GM21717 (cell line): Measurements from ENCODE around the gene AGPS.
A peak's percentile ranks its signal among the peaks of the same experiment; 100 is the strongest.
"Not testable (repeated sequence)": the region's sequence is repeated elsewhere in the genome, so short reads cannot be mapped to it uniquely, and the experiment has no call there.

Source experiments
- ATAC-seq: cut with Tn5 transposase; IDR thresholded peaks from one replicate; pipeline ENCODE4 v1.9.1; 2021; ENCODE audit warnings: mild to moderate bottlenecking, moderate library complexity; ENCODE audit not compliant: unreplicated experiment

The AGPS gene

DNA sequence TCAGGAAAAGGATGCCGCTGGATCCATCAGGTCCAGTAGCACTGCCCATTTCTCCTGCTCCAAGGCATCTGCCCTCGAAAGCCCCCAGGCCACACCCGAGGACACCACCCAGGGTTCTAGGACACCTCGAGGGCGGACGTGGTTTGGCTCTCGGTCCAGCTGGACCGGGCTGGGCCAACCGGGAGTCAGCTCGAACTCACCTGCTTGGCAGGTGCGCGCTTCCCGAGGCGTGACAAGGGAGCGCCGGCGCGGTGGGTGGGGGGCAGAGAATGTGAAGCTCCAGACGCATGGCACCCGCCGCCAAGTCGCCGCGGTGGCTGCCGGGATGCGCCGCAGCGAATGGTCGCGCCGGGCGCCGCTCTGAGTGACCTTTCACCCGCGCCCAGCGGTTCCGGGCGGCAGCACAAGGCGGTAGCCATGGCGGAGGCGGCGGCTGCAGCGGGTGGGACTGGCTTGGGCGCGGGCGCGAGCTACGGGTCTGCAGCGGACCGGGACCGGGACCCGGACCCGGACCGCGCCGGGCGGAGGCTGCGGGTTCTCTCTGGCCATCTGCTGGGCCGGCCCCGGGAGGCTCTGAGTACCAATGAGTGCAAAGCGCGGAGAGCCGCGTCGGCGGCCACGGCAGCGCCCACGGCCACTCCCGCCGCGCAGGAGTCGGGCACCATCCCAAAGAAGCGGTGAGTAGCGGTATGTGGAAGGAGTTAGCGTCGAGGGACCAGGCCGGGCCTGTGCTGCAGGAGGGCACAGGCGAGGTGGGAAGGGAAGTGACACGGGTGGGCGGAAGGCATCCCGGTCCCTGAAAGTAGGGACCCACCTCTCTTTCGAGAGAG is at the start of gene AGPS:
TSS of gene AGPS (plus strand) at position 401 of the 830 bp plus-strand sequence. CDS start at position 418, 17 bp downstream.
- peak; percentile 90 for ATAC-seq

DNA sequence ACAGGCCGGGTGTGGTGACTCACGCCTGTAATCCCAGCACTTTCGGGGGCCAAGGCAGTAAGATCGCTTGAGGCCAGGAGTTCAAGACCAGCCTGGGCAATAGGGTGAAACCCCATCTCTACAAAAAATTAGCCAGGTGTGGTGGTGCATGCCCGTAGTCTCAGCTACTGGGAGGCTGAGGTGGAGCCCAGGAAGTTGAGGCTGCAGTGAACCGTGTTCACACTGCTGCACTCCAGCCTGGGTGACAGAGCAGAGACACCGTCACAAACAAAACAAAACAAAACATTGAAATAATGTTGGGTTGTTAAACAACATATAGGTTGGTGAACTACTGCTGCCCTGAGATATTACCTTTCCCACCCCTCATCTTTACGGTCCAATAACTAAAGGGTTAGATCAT is 48.8 kb upstream of the AGPS start:
- no peak for ATAC-seq

GRCh38 chr2:177344316-177344715 is 48.3 kb upstream of the AGPS start:
- ATAC-seq: no peak

GRCh38 chr2:177346192-177346591 is 46.4 kb upstream of the AGPS start:
- no peak for ATAC-seq

DNA sequence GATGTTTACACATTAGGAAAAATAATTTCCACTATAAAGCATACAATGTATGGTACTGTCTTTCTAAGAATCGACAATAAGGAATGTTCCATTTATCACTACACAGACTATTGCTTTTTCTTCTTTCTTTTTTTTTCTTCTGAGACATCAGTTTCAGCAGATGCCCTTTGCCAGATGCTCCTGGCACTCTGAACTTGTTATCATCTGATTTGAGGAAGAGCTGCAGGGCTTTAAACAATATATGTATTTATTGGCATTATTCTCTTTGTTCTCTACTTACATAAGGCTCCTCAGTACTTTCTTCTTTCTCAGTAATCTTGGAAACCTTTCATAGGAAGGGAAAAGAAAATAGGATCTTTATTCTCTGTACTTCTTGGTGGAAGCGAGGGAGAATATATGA is 45.0 kb upstream of the AGPS start:
- no peak for ATAC-seq

GRCh38 chr2:177348118-177348654 is 44.4 kb upstream of the AGPS start:
- ATAC-seq: no peak

DNA sequence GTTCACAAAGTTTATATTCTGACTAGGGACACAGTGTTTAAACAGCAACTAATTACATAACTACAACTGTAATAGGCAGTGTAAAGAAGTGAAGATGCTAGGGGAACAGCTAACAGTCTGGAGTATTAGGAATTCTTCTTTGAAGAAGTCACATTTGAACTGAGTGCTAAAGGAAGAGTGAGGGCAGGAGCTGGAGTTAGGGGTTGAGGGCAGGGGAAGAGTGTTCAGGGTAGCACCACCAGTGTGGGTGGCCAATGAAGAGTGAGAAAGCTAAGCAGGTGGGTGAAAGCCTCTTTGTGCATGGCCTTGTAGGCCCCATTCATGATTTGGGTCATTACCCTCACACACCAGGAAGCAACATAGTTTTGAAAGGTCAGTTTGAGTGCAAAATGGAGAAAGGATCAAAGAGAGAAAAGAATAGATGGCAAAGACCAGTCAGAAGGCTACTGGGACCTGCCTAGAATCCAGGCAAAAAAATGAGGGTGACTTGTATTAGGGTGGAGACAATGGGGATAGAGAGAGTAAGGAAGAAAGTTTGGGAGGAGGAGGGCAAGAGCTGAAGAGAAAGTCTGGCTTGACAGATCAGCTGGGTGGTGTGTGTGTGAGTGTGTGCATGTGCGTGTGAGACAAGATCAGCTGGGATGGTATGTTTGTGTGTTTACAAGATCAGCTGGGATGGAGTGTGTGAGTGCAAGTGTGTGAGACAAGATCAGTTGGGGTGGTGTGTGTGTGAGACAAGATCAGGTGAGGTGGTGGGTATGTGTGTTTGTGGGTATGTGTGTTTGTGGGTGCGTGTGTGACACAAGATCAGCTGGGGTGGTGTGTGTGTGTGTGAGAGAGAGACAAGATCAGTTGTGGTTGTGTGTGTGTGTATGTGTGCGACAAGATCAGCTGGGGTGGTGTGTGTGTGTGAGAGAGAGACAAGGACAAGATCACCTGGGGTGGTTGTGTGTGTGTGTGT is 43.6 kb upstream of the AGPS start:
- ATAC-seq: no peak

GRCh38 chr2:177350624-177351023 is 41.9 kb upstream of the AGPS start:
- ATAC-seq: not testable (repeated sequence)

GRCh38 chr2:177351121-177351520 is 41.5 kb upstream of the AGPS start:
- not testable (repeated sequence) for ATAC-seq

- no peak for ATAC-seq
Measured at GRCh38 chr2:177352441-177353186, 40.0 kb upstream of the AGPS start.

GRCh38 chr2:177353187-177353478 is 39.4 kb upstream of the AGPS start:
- ATAC-seq: no peak

- ATAC-seq: not testable (repeated sequence)
Measured at GRCh38 chr2:177354541-177354940, 38.0 kb upstream of the AGPS start.

DNA sequence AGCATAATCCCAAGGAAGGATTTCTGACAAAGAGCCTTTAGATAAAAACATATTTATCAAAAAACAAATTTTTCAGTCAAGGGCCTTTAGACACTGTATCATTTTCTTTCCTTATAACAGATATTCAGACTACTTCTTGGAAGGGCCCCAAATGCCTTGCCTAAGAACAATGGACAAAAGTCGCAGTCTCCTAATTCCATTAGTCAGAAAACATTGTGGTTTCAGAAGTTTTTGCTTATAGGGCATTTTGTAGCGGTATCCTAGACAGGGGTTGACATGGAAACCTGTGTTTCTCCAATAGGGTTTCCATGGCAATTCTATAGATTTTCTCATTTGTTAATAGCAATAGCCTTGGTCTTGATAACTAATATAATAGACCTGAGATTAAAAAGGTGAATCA is 36.7 kb upstream of the AGPS start:
- ATAC-seq: no peak

- ATAC-seq: no peak
Measured at GRCh38 chr2:177359836-177360595, 32.6 kb upstream of the AGPS start.

- no peak for ATAC-seq
Measured at GRCh38 chr2:177362499-177362898, 30.1 kb upstream of the AGPS start.

GRCh38 chr2:177363332-177363731 is 29.2 kb upstream of the AGPS start:
- no peak for ATAC-seq

- ATAC-seq: not testable (repeated sequence)
Measured at GRCh38 chr2:177365764-177366163, 26.8 kb upstream of the AGPS start.

GRCh38 chr2:177368023-177368422 is 24.6 kb upstream of the AGPS start:
- not testable (repeated sequence) for ATAC-seq

GRCh38 chr2:177379354-177379753 is 13.2 kb upstream of the AGPS start:
- no peak for ATAC-seq

- ATAC-seq: no peak
Measured at GRCh38 chr2:177380181-177380580, 12.4 kb upstream of the AGPS start.
